K562 (cell line): ENCODE results near the gene AP3B1. TPM values are rescaled to one million over a fixed set of nuclear protein-coding genes. Genes with fewer than 3 reads are reported as not detected.

Source experiments
- ATAC-seq: fragments of 200-7000 bp; cut with Tn5 transposase; 3 replicates; pipeline ENCODE4 v1.9.1; 2020; ENCODE audit warnings: moderate library complexity
- BruUV-seq: library from RNA; stranded (reverse); fragments of 400-500 nt; replicated peaks from 2 replicates; lab custom pipeline; 2021; lab: Mats Ljungman, UMichigan
- CTCF ChIA-PET: fragments of 300-600 bp; formaldehyde crosslinking; extraction: SDS; loops from one replicate; lab custom pipeline; 2021; ENCODE audit warnings: low intra/inter-chr PET ratio; lab: Yijun Ruan, JAX
- POLR2A ChIA-PET: fragments of 300-600, 350-650 bp; sonication (Branson Sonifier 250); formaldehyde crosslinking; extraction: SDS; loops from one replicate; lab custom pipeline; 2021; ENCODE audit warnings: antibody characterized with exemption, inconsistent platforms; lab: Yijun Ruan, JAX
- DNase-seq, 4 experiments: peaks; one replicate each; pipeline versions ENCODE4 v3.0.0 to v3.0.0-alpha.2; 2011 to 2018; ENCODE audit warnings: low spot score in 3 of 4, mixed read lengths in 3 of 4; ENCODE audit errors: extremely low read depth in 1 of 4
- FAIRE-seq: peaks from 2 replicates; lab custom pipeline; 2011; peaks lifted over from hg19 to GRCh38; lab: Jason Lieb, UNC
- H2AFZ ChIP-seq: 2 replicates; pipeline ENCODE4 v1.6.0; 2011; ENCODE audit warnings: low read depth, low read length, control low read depth, inconsistent platforms
- H3K27ac ChIP-seq: fragments of 200-600 bp; 3 replicates; pipeline ENCODE4 v1.8.0; 2011; ENCODE audit warnings: low read depth, mild to moderate bottlenecking, control low read depth, inconsistent platforms, low read length, moderate library complexity, mixed read lengths; ENCODE audit errors: extremely low read depth
- H3K27me3 ChIP-seq, 2 experiments: fragments of 300-600 bp in 1 of 2; 2 replicates in 1 of 2; 3 replicates in 1 of 2; pipeline versions ENCODE4 v1.6.0 to v1.8.0; 2011; ENCODE audit warnings: inconsistent platforms in 2 of 2, low read length in 2 of 2, mild to moderate bottlenecking in 1 of 2, mixed read lengths in 1 of 2, moderate library complexity in 1 of 2; ENCODE audit not compliant: control insufficient read depth in 2 of 2, insufficient read depth in 2 of 2
- H3K36me3 ChIP-seq: fragments of 300-600 bp; 3 replicates; pipeline ENCODE4 v1.8.0; 2011; ENCODE audit warnings: mild to moderate bottlenecking, low read length, inconsistent platforms; ENCODE audit not compliant: control insufficient read depth, insufficient read depth
- H3K4me1 ChIP-seq, 2 experiments: fragments of 200-600 bp in 1 of 2; replicated peaks in 1 of 2; 2 replicates in 1 of 2; 3 replicates in 1 of 2; pipeline versions ENCODE4 v1.5.1 to v1.8.0; 2011; ENCODE audit warnings: inconsistent platforms in 2 of 2, low read length in 2 of 2, mild to moderate bottlenecking in 1 of 2, mixed read lengths in 1 of 2, moderate library complexity in 1 of 2; ENCODE audit not compliant: control insufficient read depth in 2 of 2, insufficient read depth in 2 of 2
- H3K4me2 ChIP-seq: 2 replicates; pipeline ENCODE4 v1.6.1; 2011; ENCODE audit warnings: low read length, control low read depth, inconsistent platforms, mixed read lengths; ENCODE audit not compliant: insufficient read depth
- H3K4me3 ChIP-seq: fragments of 200-600 bp; sonication (generic), shearing (Covaris generic); 2 replicates; pipeline ENCODE4 v1.5.1; 2016; ENCODE audit warnings: control low read depth, inconsistent platforms
- H3K79me2 ChIP-seq: fragments of 200-600 bp; 3 replicates; pipeline ENCODE4 v1.8.0; 2011; ENCODE audit warnings: low read length, inconsistent platforms; ENCODE audit not compliant: control insufficient read depth, insufficient read depth
- H3K9ac ChIP-seq, 2 experiments: 2 replicates each; pipeline versions ENCODE4 v1.6.0 to v1.6.1; 2011; ENCODE audit warnings: low read depth in 2 of 2, low read length in 2 of 2, control low read depth in 1 of 2, inconsistent platforms in 1 of 2, mild to moderate bottlenecking in 1 of 2, mixed read lengths in 1 of 2; ENCODE audit not compliant: insufficient read depth in 1 of 2
- H3K9me1 ChIP-seq: one replicate; pipeline ENCODE4 v1.6.0; 2011; ENCODE audit warnings: inconsistent platforms, mild to moderate bottlenecking, low read length, moderate library complexity; ENCODE audit not compliant: control insufficient read depth, insufficient read depth
- H3K9me3 ChIP-seq: replicated peaks from 2 replicates; pipeline ENCODE4 v1.5.1; 2011; ENCODE audit warnings: low read depth, low read length, inconsistent platforms; ENCODE audit not compliant: control insufficient read depth, insufficient read depth
- H4K20me1 ChIP-seq: replicated peaks from 2 replicates; pipeline ENCODE4 v1.6.1; 2011; ENCODE audit warnings: low read length, inconsistent platforms, mixed read lengths; ENCODE audit not compliant: control insufficient read depth, insufficient read depth
- ATF2 ChIP-seq: sonication (generic); formaldehyde crosslinking; IDR thresholded peaks from 2 replicates; pipeline ENCODE4 v1.8.1; 2022; ENCODE audit warnings: missing genetic modification reagents
- CREB5 ChIP-seq: fragments of 250-450 bp; sonication (Bioruptor Pico); IDR thresholded peaks from 2 replicates; pipeline ENCODE4 v1.5.0; 2020; ENCODE audit warnings: mild to moderate bottlenecking
- FOXJ3 ChIP-seq: sonication (generic); formaldehyde crosslinking; IDR thresholded peaks from 2 replicates; pipeline ENCODE4 v1.4.0; 2020; ENCODE audit warnings: mild to moderate bottlenecking, missing genetic modification reagents
- HLTF ChIP-seq: fragments of 450-650 bp; IDR thresholded peaks from 2 replicates; pipeline ENCODE4 v1.6.1; 2016
- JUN ChIP-seq, 2 experiments: sonication (generic) in 1 of 2; formaldehyde crosslinking in 1 of 2; IDR thresholded peaks; 2 replicates each; pipeline versions ENCODE4 v1.6.1 to v1.8.0; 2012 to 2022; ENCODE audit warnings: borderline replicate concordance in 2 of 2, mild to moderate bottlenecking in 2 of 2, improper control_type of control experiment in 1 of 2, low read depth in 1 of 2, low read length in 1 of 2, missing genetic modification reagents in 1 of 2
- PTRF ChIP-seq: fragments of 450-650 bp; IDR thresholded peaks from 2 replicates; pipeline ENCODE4 v1.6.1; 2016; ENCODE audit warnings: mild to moderate bottlenecking, missing genetic modification characterization, missing compliant biosample characterization
- PURB ChIP-seq: sonication (generic); formaldehyde crosslinking; IDR thresholded peaks from 2 replicates; pipeline ENCODE4 v1.9.0; 2021; ENCODE audit warnings: low read depth, mild to moderate bottlenecking, missing genetic modification reagents
- SIX5 ChIP-seq, 2 experiments: IDR thresholded peaks; 2 replicates each; pipeline ENCODE4 v1.6.1; 2011; ENCODE audit warnings: low read length in 2 of 2, borderline replicate concordance in 1 of 2, low read depth in 1 of 2, mild to moderate bottlenecking in 1 of 2, moderate library complexity in 1 of 2; ENCODE audit not compliant: insufficient read depth in 1 of 2
- TGIF2 ChIP-seq: sonication (generic); formaldehyde crosslinking; IDR thresholded peaks from 2 replicates; pipeline ENCODE4 v1.8.1; 2022; ENCODE audit warnings: mild to moderate bottlenecking, missing genetic modification reagents, moderate library complexity
- ZNF639 ChIP-seq, 2 experiments: fragments of 200-800 bp in 1 of 2; sonication (Bioruptor generic) in 1 of 2; sonication (generic) in 1 of 2; formaldehyde crosslinking in 1 of 2; IDR thresholded peaks in 1 of 2; conservative IDR thresholded peaks in 1 of 2; 2 replicates each; pipeline versions ENCODE4 v1.5.0 to v1.6.1; 2016 to 2020; ENCODE audit warnings: missing compliant biosample characterization in 1 of 2, missing genetic modification characterization in 1 of 2, missing genetic modification reagents in 1 of 2
- WGBS: fragments of 100-300 bp; shearing (Covaris generic); methylation state at CpG from one replicate; pipeline ENCODE4 v1.1.6; 2016; ENCODE audit warnings: low coverage, mixed read lengths; ENCODE audit not compliant: insufficient coverage; ENCODE audit errors: missing lambda C conversion rate; 5-methylcytosine and 5-hydroxymethylcytosine counted together
- in situ Hi-C: fragments of 300-500 bp; cut with MboI; formaldehyde crosslinking; loops from 4 replicates; pipeline ENCODE4 v1.15.0; 2018; ENCODE audit warnings: inconsistent platforms, mixed read lengths
- intact Hi-C: fragments of 100-400 bp; cut with micrococcal nuclease; formaldehyde crosslinking; loops from 2 replicates; pipeline ENCODE4 v1.14.2; 2022
- polyA plus RNA-seq, 8 experiments: library from polyadenylated mRNA; depleted of rRNA in 4 of 8; stranded (reverse) in 5 of 8; unstranded in 3 of 8; fragments of >200 nt; fragmentation: Nextera tagmentation in 2 of 8; fragmentation: Illumina TruSeq in 1 of 8; extraction: Ambion mirVana in 2 of 8; extraction: Trizol in 1 of 8; gene quantifications; 2 replicates each; pipeline versions ENCODE4 v1.2.1 to v1.2.3, GENCODE V29; 2011 to 2014; ENCODE audit warnings: inconsistent platforms in 1 of 8, missing spikeins in 1 of 8
- total RNA-seq, 7 experiments: library from RNA; depleted of rRNA in 6 of 7; stranded (reverse); fragments of >200 nt in 6 of 7; fragmentation: Illumina TruSeq in 2 of 7; extraction: Trizol in 2 of 7; gene quantifications; 2 replicates each; pipeline versions ENCODE4 v1.2.1 to v1.2.3, GENCODE V29; 2011 to 2021; ENCODE audit warnings: low replicate concordance in 1 of 7
- TF ChIP-seq, protein P1 (sequence below): fragments of 250-450 bp; sonication (Bioruptor Pico); IDR thresholded peaks from 2 replicates; pipeline ENCODE4 v1.4.0; 2020; ENCODE audit warnings: mild to moderate bottlenecking, moderate library complexity
- TF ChIP-seq, protein P2 (sequence below): fragments of 450-650 bp; IDR thresholded peaks from 2 replicates; pipeline ENCODE4 v1.6.1; 2016; ENCODE audit warnings: low read depth, mild to moderate bottlenecking, moderate library complexity

The AP3B1 gene
- total and polyA plus RNA-seq, 9 of the 15 experiments (the other 6 are each of a cell fraction or from before 2014, with no cell fraction given) = 21.1 to 61.8 (median 42.2) TPM

DNA sequence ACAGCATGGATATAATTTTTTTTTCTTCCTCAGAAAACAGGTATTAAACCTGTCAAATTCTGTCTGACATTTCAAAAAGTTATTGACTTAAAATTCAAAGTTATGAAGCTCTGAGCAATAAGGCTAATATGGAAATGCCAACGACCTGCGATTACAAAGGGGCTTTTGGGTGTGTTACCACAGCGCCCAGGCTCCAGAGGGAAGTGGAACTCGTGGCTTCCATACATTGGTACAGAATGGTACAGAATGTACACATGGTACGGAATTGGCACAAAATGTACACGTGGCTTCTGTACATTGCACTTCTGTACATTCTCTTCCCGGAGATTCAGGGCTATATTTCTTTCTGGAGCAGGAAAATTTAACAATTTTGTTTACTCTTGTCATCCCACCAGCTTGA lies 293.3 kb downstream of the AP3B1 start:
- WGBS = 89% methylated on average over 7 of the region's 7 CpGs
- Histone ChIP-seq H3K9me3 (no peaks in the 10 kb centered on the region), H4K20me1 (no peaks in the 10 kb centered on the region), H3K9ac (no peak overlapping the region), H3K27ac (no peak overlapping the region), H3K4me2 (no peak overlapping the region), H3K4me3 (no peak overlapping the region), H3K36me3 (peaks cover 7% of the 10 kb centered on the region; the same call in 1 of the 3 replicates), H3K9me1 (no peaks in the 10 kb centered on the region), H2AFZ (no peak overlapping the region), H3K79me2 (no peaks in the 10 kb centered on the region), H3K4me1 (no peaks in the 10 kb centered on the region), H3K27me3 (no peaks in the 10 kb centered on the region)
- in situ Hi-C loops = no loop called here
- no peak for DNase-seq
- ChIA-PET POLR2A (no interaction called here), CTCF (interaction anchor here (0.6 kb wide), 1 partner anchor 14 kb away, joined by 3 read pairs; no protein-coding TSS in a partner anchor)
- intact Hi-C loops = no loop called here
- no peak for FAIRE-seq
- ATAC-seq = no peak
- no TSS peak for BruUV-seq
- TF ChIP-seq PURB (CRISPR knock-in tag) = no peak
- no peak for TF ChIP-seq TGIF2 (CRISPR knock-in tag)
- TF ChIP-seq CREB5 (CRISPR knock-in tag) = no peak
- TF ChIP-seq PTRF (tag) = no peak
- TF ChIP-seq SIX5 (IDR thresholded peaks at IDR 0.05; ENCODE audit: borderline replicate concordance in 1 of 2, insufficient read depth in 1 of 2, low read depth in 1 of 2, low read length in 2 of 2) = no peak
- TF ChIP-seq, protein P1, sequence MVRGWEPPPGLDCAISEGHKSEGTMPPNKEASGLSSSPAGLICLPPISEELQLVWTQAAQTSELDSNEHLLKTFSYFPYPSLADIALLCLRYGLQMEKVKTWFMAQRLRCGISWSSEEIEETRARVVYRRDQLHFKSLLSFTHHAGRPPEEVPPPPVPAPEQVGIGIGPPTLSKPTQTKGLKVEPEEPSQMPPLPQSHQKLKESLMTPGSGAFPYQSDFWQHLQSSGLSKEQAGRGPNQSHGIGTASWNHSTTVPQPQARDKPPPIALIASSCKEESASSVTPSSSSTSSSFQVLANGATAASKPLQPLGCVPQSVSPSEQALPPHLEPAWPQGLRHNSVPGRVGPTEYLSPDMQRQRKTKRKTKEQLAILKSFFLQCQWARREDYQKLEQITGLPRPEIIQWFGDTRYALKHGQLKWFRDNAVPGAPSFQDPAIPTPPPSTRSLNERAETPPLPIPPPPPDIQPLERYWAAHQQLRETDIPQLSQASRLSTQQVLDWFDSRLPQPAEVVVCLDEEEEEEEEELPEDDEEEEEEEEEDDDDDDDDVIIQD = no peak
- TF ChIP-seq JUN (IDR thresholded peaks at IDR 0.05; ENCODE audit: borderline replicate concordance, low read depth, low read length) = no peak
- TF ChIP-seq JUN (CRISPR knock-in tag; IDR thresholded peaks at IDR 0.05; ENCODE audit: borderline replicate concordance) = no peak
- TF ChIP-seq HLTF = no peak
- no peak for TF ChIP-seq ATF2 (CRISPR knock-in tag)
- no peak for TF ChIP-seq FOXJ3
- TF ChIP-seq ZNF639 (CRISPR knock-in tag; conservative IDR thresholded peaks at IDR 0.05 in 1 of 2, IDR thresholded peaks at IDR 0.05 in 1 of 2) = no peak
- TF ChIP-seq, protein P2, sequence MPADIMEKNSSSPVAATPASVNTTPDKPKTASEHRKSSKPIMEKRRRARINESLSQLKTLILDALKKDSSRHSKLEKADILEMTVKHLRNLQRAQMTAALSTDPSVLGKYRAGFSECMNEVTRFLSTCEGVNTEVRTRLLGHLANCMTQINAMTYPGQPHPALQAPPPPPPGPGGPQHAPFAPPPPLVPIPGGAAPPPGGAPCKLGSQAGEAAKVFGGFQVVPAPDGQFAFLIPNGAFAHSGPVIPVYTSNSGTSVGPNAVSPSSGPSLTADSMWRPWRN = no peak
